ENCODE results near the gene CDH23. TPM values are rescaled to one million over a fixed set of nuclear protein-coding genes. Genes with fewer than 3 reads are reported as not detected.

The CDH23 gene
- polyA plus RNA-seq, 1 donor (not counting 4 experiments of a cell fraction or from before 2014, with no cell fraction given) = 0.01 TPM

GRCh38 chr10:71455035-71455434 is 58.3 kb downstream of the CDH23 start:
- no peak for FAIRE-seq
- Histone ChIP-seq H3K9me3 (ENCODE audit: control insufficient read depth, low read depth, low read length) (no peaks in the 10 kb centered on the region), H3K27ac (ENCODE audit: control insufficient read depth, insufficient read depth, low read length) (no peak overlapping the region), H4K20me1 (ENCODE audit: control insufficient read depth, extremely low read depth, insufficient read depth, low read length) (no peaks in the 10 kb centered on the region), H3K36me3 (ENCODE audit: control insufficient read depth in 2 of 2, extremely low read depth in 1 of 2, insufficient read depth in 2 of 2, low read length in 2 of 2) (no peaks in the 10 kb centered on the region), H3K79me2 (ENCODE audit: control insufficient read depth, insufficient read depth, low read length) (no peaks in the 10 kb centered on the region), H3K9ac (ENCODE audit: control insufficient read depth, extremely low read depth, insufficient read depth, low read length) (no peak overlapping the region), H3K4me3 (ENCODE audit: control insufficient read depth in 2 of 3, extremely low read depth in 1 of 3, insufficient read depth in 2 of 3, low read depth in 1 of 3, low read length in 3 of 3) (no peak overlapping the region), H3K9me1 (ENCODE audit: control insufficient read depth, extremely low read depth, insufficient read depth, low read length) (no peaks in the 10 kb centered on the region), H3K4me2 (ENCODE audit: control insufficient read depth, extremely low read depth, insufficient read depth, low read depth, low read length) (no peak overlapping the region), H2AFZ (ENCODE audit: control insufficient read depth, low read length) (no peak overlapping the region), H3K4me1 (ENCODE audit: control insufficient read depth, extremely low read depth, insufficient read depth, low read length) (no peaks in the 10 kb centered on the region), H3K27me3 (ENCODE audit: control insufficient read depth, extremely low read depth, insufficient read depth, low read length) (peaks cover 37% of the 10 kb centered on the region)
- TF ChIP-seq, protein P1, sequence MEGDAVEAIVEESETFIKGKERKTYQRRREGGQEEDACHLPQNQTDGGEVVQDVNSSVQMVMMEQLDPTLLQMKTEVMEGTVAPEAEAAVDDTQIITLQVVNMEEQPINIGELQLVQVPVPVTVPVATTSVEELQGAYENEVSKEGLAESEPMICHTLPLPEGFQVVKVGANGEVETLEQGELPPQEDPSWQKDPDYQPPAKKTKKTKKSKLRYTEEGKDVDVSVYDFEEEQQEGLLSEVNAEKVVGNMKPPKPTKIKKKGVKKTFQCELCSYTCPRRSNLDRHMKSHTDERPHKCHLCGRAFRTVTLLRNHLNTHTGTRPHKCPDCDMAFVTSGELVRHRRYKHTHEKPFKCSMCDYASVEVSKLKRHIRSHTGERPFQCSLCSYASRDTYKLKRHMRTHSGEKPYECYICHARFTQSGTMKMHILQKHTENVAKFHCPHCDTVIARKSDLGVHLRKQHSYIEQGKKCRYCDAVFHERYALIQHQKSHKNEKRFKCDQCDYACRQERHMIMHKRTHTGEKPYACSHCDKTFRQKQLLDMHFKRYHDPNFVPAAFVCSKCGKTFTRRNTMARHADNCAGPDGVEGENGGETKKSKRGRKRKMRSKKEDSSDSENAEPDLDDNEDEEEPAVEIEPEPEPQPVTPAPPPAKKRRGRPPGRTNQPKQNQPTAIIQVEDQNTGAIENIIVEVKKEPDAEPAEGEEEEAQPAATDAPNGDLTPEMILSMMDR (optimal IDR thresholded peaks at IDR 0.05 in 1 of 3, IDR thresholded peaks at IDR 0.05 in 1 of 3, conservative IDR thresholded peaks at IDR 0.05 in 1 of 3; ENCODE audit: extremely low read depth in 1 of 3, insufficient read depth in 2 of 3, low read length in 3 of 3) = no peak
- TF ChIP-seq EZH2 (IDR thresholded peaks at IDR 0.05; ENCODE audit: low read length) = no peak
- no peak for DNase-seq (ENCODE audit: low read depth, low spot score)
- dilution Hi-C loops (cut with MboI; ENCODE audit: extremely low pct_ligation_motif_present, low sequenced_read_pairs) = no loop called here

GRCh38 chr10:71456631-71457030 is 59.9 kb downstream of the CDH23 start:
- H3K4me2 ChIP-seq (ENCODE audit: control insufficient read depth, extremely low read depth, insufficient read depth, low read depth, low read length) = no peak overlapping the region
- no peaks in the 10 kb centered on the region for H4K20me1 ChIP-seq (ENCODE audit: control insufficient read depth, extremely low read depth, insufficient read depth, low read length)
- no peak for FAIRE-seq
- no peak for TF ChIP-seq EZH2 (IDR thresholded peaks at IDR 0.05; ENCODE audit: low read length)
- TF ChIP-seq, protein P1 (optimal IDR thresholded peaks at IDR 0.05 in 1 of 3, IDR thresholded peaks at IDR 0.05 in 1 of 3, conservative IDR thresholded peaks at IDR 0.05 in 1 of 3; ENCODE audit: extremely low read depth in 1 of 3, insufficient read depth in 2 of 3, low read length in 3 of 3) = no peak
- dilution Hi-C loops (cut with MboI; ENCODE audit: extremely low pct_ligation_motif_present, low sequenced_read_pairs) = no loop called here
- H3K4me3 ChIP-seq (ENCODE audit: control insufficient read depth in 2 of 3, extremely low read depth in 1 of 3, insufficient read depth in 2 of 3, low read depth in 1 of 3, low read length in 3 of 3) = no peak overlapping the region
- H3K27me3 ChIP-seq (ENCODE audit: control insufficient read depth, extremely low read depth, insufficient read depth, low read length) = peaks cover 32% of the 10 kb centered on the region
- H3K79me2 ChIP-seq (ENCODE audit: control insufficient read depth, insufficient read depth, low read length) = no peaks in the 10 kb centered on the region
- DNase-seq (ENCODE audit: low read depth, low spot score) = no peak
- H3K9ac ChIP-seq (ENCODE audit: control insufficient read depth, extremely low read depth, insufficient read depth, low read length) = no peak overlapping the region
- no peak overlapping the region for H3K27ac ChIP-seq (ENCODE audit: control insufficient read depth, insufficient read depth, low read length)
- H3K9me3 ChIP-seq (ENCODE audit: control insufficient read depth, low read depth, low read length) = no peaks in the 10 kb centered on the region
- no peaks in the 10 kb centered on the region for H3K36me3 ChIP-seq (ENCODE audit: control insufficient read depth in 2 of 2, extremely low read depth in 1 of 2, insufficient read depth in 2 of 2, low read length in 2 of 2)
- H2AFZ ChIP-seq (ENCODE audit: control insufficient read depth, low read length) = no peak overlapping the region
- no peaks in the 10 kb centered on the region for H3K4me1 ChIP-seq (ENCODE audit: control insufficient read depth, extremely low read depth, insufficient read depth, low read length)
- no peaks in the 10 kb centered on the region for H3K9me1 ChIP-seq (ENCODE audit: control insufficient read depth, extremely low read depth, insufficient read depth, low read length)
